ENCODE data around the gene DHRS4L2. TPM values are rescaled to one million over a fixed set of nuclear protein-coding genes. Genes with fewer than 3 reads are reported as not detected.

DHRS4L2 gene
- total RNA-seq, 1 donor from 2014 or later = 13.4 TPM

DNA sequence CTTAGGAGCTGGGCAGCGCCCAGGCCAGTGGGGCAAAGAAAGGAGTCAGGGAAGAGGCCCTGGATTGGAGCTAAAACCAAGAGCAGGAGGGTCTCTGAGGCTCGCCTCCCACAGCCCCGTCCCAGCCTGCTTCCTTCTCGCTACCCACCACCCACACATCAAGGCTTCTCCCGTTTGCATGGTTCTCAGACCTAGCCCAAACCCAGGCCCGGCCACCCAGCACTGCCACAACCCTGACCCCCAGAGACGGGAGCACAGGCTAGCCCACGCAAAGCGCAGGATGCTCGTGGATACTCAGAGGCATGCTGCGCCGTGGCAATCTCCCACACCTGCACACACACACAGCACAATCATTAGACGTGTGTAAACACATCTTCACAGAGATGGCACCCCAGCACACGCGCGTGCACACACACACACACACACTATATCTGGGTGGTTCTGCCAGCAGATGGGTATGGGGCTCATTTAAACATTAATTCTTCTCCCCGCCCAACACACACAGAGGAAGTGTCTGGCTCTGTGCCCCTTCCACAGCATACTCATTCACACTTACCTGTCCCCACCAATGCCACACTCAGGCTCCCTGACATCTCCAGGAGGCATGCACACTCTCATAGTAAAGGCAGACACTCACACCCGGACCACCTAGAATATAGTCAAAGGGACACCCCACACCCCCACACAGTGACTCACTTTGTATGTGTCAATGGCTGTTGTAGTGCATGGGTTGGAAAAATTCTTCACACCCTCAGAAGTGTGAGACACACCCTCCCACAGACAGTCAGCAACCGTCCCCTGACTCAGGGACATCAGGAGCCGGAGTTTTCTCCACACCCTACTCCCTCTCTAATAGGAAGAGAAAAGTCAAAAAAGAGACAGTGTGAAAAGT, 64.2 kb downstream of the DHRS4L2 start:
- H3K9ac ChIP-seq (ENCODE audit: low read length) = no peak overlapping the region
- H3K36me3 ChIP-seq (ENCODE audit: insufficient read depth, low read length) = no peaks in the 10 kb centered on the region
- H3K4me3 ChIP-seq (ENCODE audit: insufficient read depth, low read depth, low read length) = no peak overlapping the region
- peak overlapping the region; percentile 99 for H3K4me2 ChIP-seq (ENCODE audit: low read length)
- TF ChIP-seq EZH2 (IDR thresholded peaks at IDR 0.05; ENCODE audit: insufficient read depth, low read length) (no peak), CTCF (IDR thresholded peaks at IDR 0.05; ENCODE audit: insufficient read depth, low read depth, low read length) (no peak)
- no peak overlapping the region for H2AFZ ChIP-seq (ENCODE audit: low read depth, low read length)
- H3K79me2 ChIP-seq (ENCODE audit: insufficient read depth, low read length) = no peaks in the 10 kb centered on the region
- DNase-seq (ENCODE audit: low read depth) (no peak), FAIRE-seq (no peak)
- peaks cover 4% of the 10 kb centered on the region for H4K20me1 ChIP-seq (ENCODE audit: insufficient read depth, low read length)
- H3K9me3 ChIP-seq (ENCODE audit: insufficient read depth, low read depth, low read length) = no peaks in the 10 kb centered on the region
- peaks cover 19% of the 10 kb centered on the region for H3K27me3 ChIP-seq (ENCODE audit: insufficient read depth, low read length)
- Mint-ChIP-seq H3K4me1 (ENCODE audit: low read depth, unreplicated experiment) (peaks cover 2% of the 10 kb centered on the region), H3K27me3 (ENCODE audit: low read depth, unreplicated experiment) (peaks cover 72% of the 10 kb centered on the region), H3K27ac (ENCODE audit: unreplicated experiment) (peak overlapping the region; percentile 45), H3K36me3 (ENCODE audit: low read depth, unreplicated experiment) (no peaks in the 10 kb centered on the region), H3K4me3 (ENCODE audit: unreplicated experiment) (peak overlapping the region; percentile 83), H3K9me3 (ENCODE audit: unreplicated experiment) (peaks cover 2% of the 10 kb centered on the region)
- no peak overlapping the region for H3K27ac ChIP-seq (ENCODE audit: low read depth, low read length)
- no peaks in the 10 kb centered on the region for H3K4me1 ChIP-seq (ENCODE audit: insufficient read depth, low read length)

DNA sequence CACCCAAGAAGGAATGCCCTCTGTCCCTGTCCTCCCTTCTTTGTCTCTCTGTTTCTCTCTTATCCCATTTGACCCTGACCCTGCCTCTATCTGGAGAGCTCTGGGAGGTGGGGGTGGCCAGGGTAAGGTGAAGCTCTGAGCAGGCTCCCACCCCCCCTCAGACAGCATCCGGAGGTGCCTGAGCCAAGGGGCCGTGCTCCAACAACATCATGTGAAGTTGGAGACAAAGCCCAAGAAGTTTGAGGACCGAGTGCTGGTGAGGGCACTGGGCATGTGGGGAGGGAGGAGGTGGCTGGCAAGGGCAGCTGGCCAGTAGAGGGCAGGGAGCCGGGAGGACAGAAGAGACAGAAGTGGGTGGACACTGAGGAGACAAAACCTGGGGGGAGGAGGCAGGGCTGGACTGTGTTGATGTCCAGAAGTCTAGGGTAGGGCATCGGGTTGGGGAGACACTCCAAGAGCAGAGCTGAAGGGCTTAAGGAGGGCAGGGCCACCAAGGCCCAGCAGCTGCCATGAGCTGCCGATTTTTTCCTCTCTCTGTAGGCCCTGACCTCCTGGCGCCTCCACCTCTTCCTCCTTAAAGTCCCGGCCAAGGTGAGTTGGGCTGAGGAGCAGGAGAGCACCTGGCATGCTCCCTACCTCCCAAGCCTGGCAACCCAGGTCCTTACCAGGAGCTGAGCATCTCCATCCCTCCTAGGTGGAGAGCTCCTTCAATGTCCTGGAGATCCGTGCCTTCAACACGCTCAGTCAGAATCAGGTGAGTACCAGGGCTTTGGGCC, 65.0 kb downstream of the DHRS4L2 start:
- Histone ChIP-seq H3K4me3 (ENCODE audit: insufficient read depth, low read depth, low read length) (no peak overlapping the region), H3K4me1 (ENCODE audit: insufficient read depth, low read length) (no peaks in the 10 kb centered on the region), H3K9ac (ENCODE audit: low read length) (no peak overlapping the region), H3K4me2 (ENCODE audit: low read length) (no peak overlapping the region), H3K79me2 (ENCODE audit: insufficient read depth, low read length) (no peaks in the 10 kb centered on the region), H3K9me3 (ENCODE audit: insufficient read depth, low read depth, low read length) (no peaks in the 10 kb centered on the region), H3K36me3 (ENCODE audit: insufficient read depth, low read length) (no peaks in the 10 kb centered on the region), H3K27me3 (ENCODE audit: insufficient read depth, low read length) (peaks cover 17% of the 10 kb centered on the region), H2AFZ (ENCODE audit: low read depth, low read length) (no peak overlapping the region), H4K20me1 (ENCODE audit: insufficient read depth, low read length) (peaks cover 4% of the 10 kb centered on the region), H3K27ac (ENCODE audit: low read depth, low read length) (no peak overlapping the region)
- Mint-ChIP-seq H3K27me3 (ENCODE audit: low read depth, unreplicated experiment) (peaks cover 70% of the 10 kb centered on the region), H3K4me3 (ENCODE audit: unreplicated experiment) (peak overlapping the region; percentile 83), H3K36me3 (ENCODE audit: low read depth, unreplicated experiment) (no peaks in the 10 kb centered on the region), H3K4me1 (ENCODE audit: low read depth, unreplicated experiment) (peaks cover 2% of the 10 kb centered on the region), H3K9me3 (ENCODE audit: unreplicated experiment) (no peaks in the 10 kb centered on the region), H3K27ac (ENCODE audit: unreplicated experiment) (no peak overlapping the region)
- FAIRE-seq (no peak), DNase-seq (ENCODE audit: low read depth) (no peak)
- no peak for TF ChIP-seq EZH2 (IDR thresholded peaks at IDR 0.05; ENCODE audit: insufficient read depth, low read length)
- no peak for TF ChIP-seq CTCF (IDR thresholded peaks at IDR 0.05; ENCODE audit: insufficient read depth, low read depth, low read length)
